ENCODE results near the gene MGME1. TPM values are rescaled to one million over a fixed set of nuclear protein-coding genes. Genes with fewer than 3 reads are reported as not detected.

The MGME1 gene
- total and polyA plus RNA-seq, 2 of the 13 experiments (the other 11 are each of a cell fraction or from before 2014, with no cell fraction given): 36.7 to 66.6 TPM

DNA sequence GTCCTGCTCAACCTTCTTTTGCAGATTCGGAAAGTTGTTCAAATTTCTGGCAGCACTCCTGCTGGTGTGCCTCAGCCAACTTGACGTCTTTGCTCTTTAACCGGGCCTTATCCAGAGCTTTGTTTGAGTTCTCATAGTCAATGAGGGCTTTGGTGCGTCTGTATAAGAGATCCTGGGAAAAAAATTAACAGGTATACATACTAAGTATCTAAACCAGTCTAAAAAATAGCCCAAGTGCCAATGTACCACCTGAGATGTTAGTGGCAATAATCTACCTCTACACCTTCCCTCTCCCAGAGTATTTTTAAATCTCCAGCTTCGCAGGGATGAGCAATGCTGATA, 21.4 kb upstream of the MGME1 start:
- ATAC-seq: no peak
- POLR2A ChIA-PET: interaction anchor here (1.4 kb wide), 1 partner anchor 13 kb away, joined by 4 read pairs; no protein-coding TSS in a partner anchor

More for the DNA sequence above, 21.4 kb upstream of the MGME1 start:
- intact Hi-C loops (cut with micrococcal nuclease; ENCODE audit: unreplicated experiment): no loop called here
- H3K36me3 ChIP-seq (replicated peaks in 1 of 2; ENCODE audit: control insufficient read depth in 1 of 2, insufficient read depth in 2 of 2, low read length in 2 of 2): peaks cover 58 to 97% of the 10 kb centered on the region in 2 experiments
- H3K27me3 ChIP-seq (ENCODE audit: control insufficient read depth in 1 of 2, insufficient read depth in 2 of 2, low read length in 2 of 2): no peaks in the 10 kb centered on the region
- FAIRE-seq (no peak), DNase-seq (ENCODE audit: low spot score) (no peak)
- H3K79me2 ChIP-seq (ENCODE audit: insufficient read depth, low read length): peaks cover 57% of the 10 kb centered on the region
- in situ Hi-C loops (cut with HindIII; ENCODE audit: extremely low pct_ligation_motif_present, low pct_unique_long_range_greater_than_20kb): no loop called here
- peaks cover 23% of the 10 kb centered on the region for H4K20me1 ChIP-seq (ENCODE audit: insufficient read depth, low read length)
- CTCF ChIA-PET (ENCODE audit: low intra/inter-chr PET ratio, low total read pairs): no interaction called here
- no TSS peak for BruUV-seq (replicated peaks)
- no peak overlapping the region for H2AFZ ChIP-seq (ENCODE audit: low read length)
- no peak overlapping the region for H3K9ac ChIP-seq (ENCODE audit: insufficient read depth, low read depth, low read length)
- H3K9me3 ChIP-seq (ENCODE audit: low read length): no peaks in the 10 kb centered on the region
- no peak overlapping the region for H3K4me3 ChIP-seq (replicated peaks in 1 of 3; ENCODE audit: insufficient read depth in 1 of 3, low read depth in 2 of 3, low read length in 3 of 3)
- H3K4me1 ChIP-seq (ENCODE audit: insufficient read depth, low read length): peaks cover 6% of the 10 kb centered on the region; the same call in 1 of the 2 replicates
- no peak overlapping the region for H3K27ac ChIP-seq (ENCODE audit: extremely low read length, insufficient read depth, low read length)
- TF ChIP-seq ZNF121 (CRISPR knock-in tag; IDR thresholded peaks at IDR 0.05): no peak
- TF ChIP-seq, protein P1, sequence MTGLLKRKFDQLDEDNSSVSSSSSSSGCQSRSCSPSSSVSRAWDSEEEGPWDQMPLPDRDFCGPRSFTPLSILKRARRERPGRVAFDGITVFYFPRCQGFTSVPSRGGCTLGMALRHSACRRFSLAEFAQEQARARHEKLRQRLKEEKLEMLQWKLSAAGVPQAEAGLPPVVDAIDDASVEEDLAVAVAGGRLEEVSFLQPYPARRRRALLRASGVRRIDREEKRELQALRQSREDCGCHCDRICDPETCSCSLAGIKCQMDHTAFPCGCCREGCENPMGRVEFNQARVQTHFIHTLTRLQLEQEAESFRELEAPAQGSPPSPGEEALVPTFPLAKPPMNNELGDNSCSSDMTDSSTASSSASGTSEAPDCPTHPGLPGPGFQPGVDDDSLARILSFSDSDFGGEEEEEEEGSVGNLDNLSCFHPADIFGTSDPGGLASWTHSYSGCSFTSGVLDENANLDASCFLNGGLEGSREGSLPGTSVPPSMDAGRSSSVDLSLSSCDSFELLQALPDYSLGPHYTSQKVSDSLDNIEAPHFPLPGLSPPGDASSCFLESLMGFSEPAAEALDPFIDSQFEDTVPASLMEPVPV (CRISPR knock-in tag; IDR thresholded peaks at IDR 0.05): 0 out of 2 replicates have a peak, but pooled peaks have one; percentile 14
- TF ChIP-seq, protein P2, sequence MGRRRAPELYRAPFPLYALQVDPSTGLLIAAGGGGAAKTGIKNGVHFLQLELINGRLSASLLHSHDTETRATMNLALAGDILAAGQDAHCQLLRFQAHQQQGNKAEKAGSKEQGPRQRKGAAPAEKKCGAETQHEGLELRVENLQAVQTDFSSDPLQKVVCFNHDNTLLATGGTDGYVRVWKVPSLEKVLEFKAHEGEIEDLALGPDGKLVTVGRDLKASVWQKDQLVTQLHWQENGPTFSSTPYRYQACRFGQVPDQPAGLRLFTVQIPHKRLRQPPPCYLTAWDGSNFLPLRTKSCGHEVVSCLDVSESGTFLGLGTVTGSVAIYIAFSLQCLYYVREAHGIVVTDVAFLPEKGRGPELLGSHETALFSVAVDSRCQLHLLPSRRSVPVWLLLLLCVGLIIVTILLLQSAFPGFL (CRISPR knock-in tag; IDR thresholded peaks at IDR 0.05): no peak
- peak; percentile 57 for TF ChIP-seq RBFOX2 (IDR thresholded peaks at IDR 0.05; ENCODE audit: low read depth, low read length)
- 0 out of 2 replicates have a peak, but pooled peaks have one; percentile 39 for TF ChIP-seq POLR2G (IDR thresholded peaks at IDR 0.05; ENCODE audit: low read depth, low read length)
- peak in 1 of 2 experiments; percentile 28; a peak in 1 of 4 replicates for TF ChIP-seq POLR2A (IDR thresholded peaks at IDR 0.05; ENCODE audit: insufficient read depth in 1 of 2, low read depth in 2 of 2, low read length in 2 of 2)
- TF ChIP-seq RBM22 (optimal IDR thresholded peaks at IDR 0.05; ENCODE audit: low read length): peak; percentile 77
- WGBS (ENCODE audit: low lambda C conversion rate): 92% methylated on average over 5 of the region's 5 CpGs
- no peak overlapping the region for H3K4me2 ChIP-seq (ENCODE audit: low read depth, low read length)

Measured in HepG2 (cell line).